HG03575 (cell line): ENCODE data around the gene HECTD4.
"Not testable (repeated sequence)": the region's sequence is repeated elsewhere in the genome, so short reads cannot be mapped to it uniquely, and the experiment has no call there.

Experiments used
- ATAC-seq: cut with Tn5 transposase; IDR thresholded peaks from one replicate; pipeline ENCODE4 v1.9.1; 2021; ENCODE audit not compliant: unreplicated experiment, insufficient number of reproducible peaks, low FRiP score; ENCODE audit errors: extremely low read depth

Gene HECTD4

GRCh38 chr12:112361271-112361670 is 21.0 kb downstream of the HECTD4 start:
- ATAC-seq, result no peak

- ATAC-seq, result no peak
Observed at GRCh38 chr12:112359290-112359689, 22.9 kb downstream of the HECTD4 start.

GRCh38 chr12:112357214-112357613 is 25.0 kb downstream of the HECTD4 start:
- ATAC-seq, result no peak

GRCh38 chr12:112354399-112354798 is 27.8 kb downstream of the HECTD4 start:
- no peak for ATAC-seq

- ATAC-seq, result no peak
Observed at GRCh38 chr12:112353393-112353792, 28.8 kb downstream of the HECTD4 start.

GRCh38 chr12:112352921-112353320 is 29.3 kb downstream of the HECTD4 start:
- no peak for ATAC-seq

GRCh38 chr12:112350593-112351592 is 31.3 kb downstream of the HECTD4 start:
- no peak for ATAC-seq

GRCh38 chr12:112349431-112349830 is 32.8 kb downstream of the HECTD4 start:
- ATAC-seq, result no peak

- not testable (repeated sequence) for ATAC-seq
Observed at GRCh38 chr12:112348926-112349325, 33.3 kb downstream of the HECTD4 start.

- ATAC-seq, result no peak
Observed at GRCh38 chr12:112347581-112347982, 34.6 kb downstream of the HECTD4 start.

GRCh38 chr12:112346194-112346593 is 36.0 kb downstream of the HECTD4 start:
- ATAC-seq, result no peak

GRCh38 chr12:112344220-112344619 is 38.0 kb downstream of the HECTD4 start:
- ATAC-seq, result no peak

GRCh38 chr12:112342587-112342986 is 39.6 kb downstream of the HECTD4 start:
- no peak for ATAC-seq

GRCh38 chr12:112341046-112341825 is 41.0 kb downstream of the HECTD4 start:
- ATAC-seq, result no peak

GRCh38 chr12:112340230-112340629 is 42.0 kb downstream of the HECTD4 start:
- no peak for ATAC-seq

GRCh38 chr12:112334999-112335398 is 47.2 kb downstream of the HECTD4 start:
- not testable (repeated sequence) for ATAC-seq

GRCh38 chr12:112333019-112333418 is 49.2 kb downstream of the HECTD4 start:
- ATAC-seq, result no peak

- no peak for ATAC-seq
Observed at GRCh38 chr12:112331886-112332285, 50.3 kb downstream of the HECTD4 start.

- ATAC-seq, result no peak
Observed at GRCh38 chr12:112330706-112331105, 51.5 kb downstream of the HECTD4 start.
